ENCODE measurements around the gene FYN.
"Not testable (repeated sequence)": the region's sequence is repeated elsewhere in the genome, so short reads cannot be mapped to it uniquely, and the experiment has no call there.

Gene FYN

GRCh38 chr6:111795558-111795957 lies 77.7 kb downstream of the FYN start:
- no peak for FAIRE-seq
- no peak for TF ChIP-seq POLR2A (IDR thresholded peaks at IDR 0.05; ENCODE audit: low read depth, low read length)
- no peak for DNase-seq (ENCODE audit: insufficient read length, low spot score)

GRCh38 chr6:111794727-111795452 lies 78.4 kb downstream of the FYN start:
- FAIRE-seq (no peak), DNase-seq (ENCODE audit: insufficient read length, low spot score) (no peak)
- no peak for TF ChIP-seq POLR2A (IDR thresholded peaks at IDR 0.05; ENCODE audit: low read depth, low read length)

DNA sequence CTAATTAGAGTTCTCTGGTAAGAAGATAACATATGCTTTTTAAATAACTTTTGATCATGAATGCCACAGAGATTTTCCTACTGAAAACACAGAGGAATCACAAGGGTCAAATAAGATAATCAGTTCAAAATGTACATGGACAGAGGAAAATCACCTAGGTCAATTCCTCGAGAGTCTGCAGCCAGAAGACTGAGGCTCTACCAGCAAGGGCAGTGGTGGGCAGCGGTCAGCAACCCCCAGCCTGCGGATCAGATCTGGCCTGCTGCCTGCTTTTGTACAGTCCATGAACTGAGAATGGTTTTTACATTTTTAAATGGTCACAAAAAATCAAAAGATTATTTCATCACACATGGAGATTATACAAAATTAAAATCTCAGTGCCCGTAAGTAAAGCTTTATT lies 79.0 kb downstream of the FYN start:
- FAIRE-seq (no peak), DNase-seq (ENCODE audit: insufficient read length, low spot score) (no peak)
- no peak for TF ChIP-seq POLR2A (IDR thresholded peaks at IDR 0.05; ENCODE audit: low read depth, low read length)

DNA sequence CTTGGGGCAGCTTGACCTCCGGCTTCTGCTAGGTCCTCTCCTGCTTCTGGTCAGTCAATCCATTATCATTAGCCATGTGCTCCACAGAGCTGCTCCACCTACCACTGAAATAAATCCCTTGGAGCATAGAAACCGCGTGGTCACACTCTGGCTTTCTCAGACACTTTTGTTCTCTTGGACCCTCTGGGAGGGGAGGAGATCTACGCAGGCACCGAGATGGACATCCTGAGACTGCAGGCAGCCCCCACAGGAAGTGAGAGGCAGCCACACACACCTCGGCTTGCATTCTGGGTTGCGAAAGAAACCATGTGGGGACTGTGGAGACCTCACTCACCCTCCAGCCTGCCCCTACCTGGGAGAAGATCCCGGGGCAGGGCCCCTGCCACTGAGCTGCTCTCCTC lies 79.5 kb downstream of the FYN start:
- no peak for FAIRE-seq
- no peak for DNase-seq (ENCODE audit: insufficient read length, low spot score)
- TF ChIP-seq POLR2A (IDR thresholded peaks at IDR 0.05; ENCODE audit: low read depth, low read length), result no peak

DNA sequence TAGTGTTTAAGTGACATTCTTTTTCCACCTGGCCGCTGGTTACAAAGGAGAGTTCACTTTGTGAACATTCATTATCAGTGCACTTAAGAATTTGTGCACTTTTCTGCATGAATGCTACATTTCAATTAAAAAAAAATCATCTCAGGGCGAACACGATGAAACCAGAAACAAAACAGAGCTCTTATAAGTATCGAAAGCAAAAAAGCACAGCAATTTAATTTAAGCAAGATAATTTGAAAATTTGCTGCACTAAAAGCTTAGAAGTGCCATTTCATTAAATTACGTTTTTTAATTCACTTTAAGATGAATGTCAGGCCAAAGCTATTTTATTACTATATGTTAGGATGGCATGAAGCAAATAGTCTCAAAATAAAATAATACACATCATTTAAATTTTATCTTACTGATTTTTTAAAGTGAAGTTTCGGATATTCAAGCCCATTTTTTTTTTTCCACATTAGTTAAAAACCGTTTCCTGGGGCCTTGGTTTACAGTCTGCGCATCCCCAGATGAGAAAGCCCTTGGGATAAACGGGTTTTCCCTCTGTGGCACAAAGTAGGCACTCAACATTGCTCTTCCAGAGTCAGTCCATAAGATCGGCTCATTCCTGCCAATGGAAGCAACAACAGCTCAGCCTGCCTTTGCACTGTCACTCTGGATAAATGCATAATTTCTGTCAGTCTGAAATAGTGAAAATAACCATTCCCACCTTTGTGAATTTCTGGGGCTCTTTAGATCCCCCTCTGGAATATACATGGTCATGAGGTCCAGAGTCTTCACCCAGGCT lies 80.1 kb downstream of the FYN start:
- no peak for TF ChIP-seq POLR2A (IDR thresholded peaks at IDR 0.05; ENCODE audit: low read depth, low read length)
- DNase-seq (ENCODE audit: insufficient read length, low spot score) (no peak), FAIRE-seq (no peak)

DNA sequence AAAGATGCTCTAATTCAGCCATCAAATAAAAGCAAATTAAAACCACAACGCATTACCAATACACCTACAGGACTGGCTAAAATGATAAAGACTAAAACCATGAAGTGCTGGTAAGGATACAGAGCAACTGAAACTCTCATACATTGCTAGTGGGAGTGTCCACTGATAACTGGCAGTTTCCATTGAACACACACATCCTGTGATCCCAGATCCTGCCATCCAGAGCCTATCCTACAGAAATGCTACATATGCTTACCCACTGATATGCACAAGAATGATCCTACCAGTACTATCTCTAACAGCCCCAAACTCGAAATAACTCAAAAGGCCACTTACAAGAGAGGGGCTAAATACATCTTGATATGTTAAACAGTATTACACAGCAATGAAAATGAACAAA lies 81.0 kb downstream of the FYN start:
- FAIRE-seq (no peak), DNase-seq (ENCODE audit: insufficient read length, low spot score) (no peak)
- TF ChIP-seq POLR2A (IDR thresholded peaks at IDR 0.05; ENCODE audit: low read depth, low read length), result no peak

- DNase-seq (ENCODE audit: insufficient read length, low spot score) (no peak), FAIRE-seq (no peak)
- TF ChIP-seq POLR2A (IDR thresholded peaks at IDR 0.05; ENCODE audit: low read depth, low read length), result no peak
Measured at GRCh38 chr6:111791415-111791814, 81.8 kb downstream of the FYN start.

- no peak for TF ChIP-seq POLR2A (IDR thresholded peaks at IDR 0.05; ENCODE audit: low read depth, low read length)
- no peak for FAIRE-seq
- no peak for DNase-seq (ENCODE audit: insufficient read length, low spot score)
Measured at GRCh38 chr6:111789598-111789997, 83.7 kb downstream of the FYN start.

DNA sequence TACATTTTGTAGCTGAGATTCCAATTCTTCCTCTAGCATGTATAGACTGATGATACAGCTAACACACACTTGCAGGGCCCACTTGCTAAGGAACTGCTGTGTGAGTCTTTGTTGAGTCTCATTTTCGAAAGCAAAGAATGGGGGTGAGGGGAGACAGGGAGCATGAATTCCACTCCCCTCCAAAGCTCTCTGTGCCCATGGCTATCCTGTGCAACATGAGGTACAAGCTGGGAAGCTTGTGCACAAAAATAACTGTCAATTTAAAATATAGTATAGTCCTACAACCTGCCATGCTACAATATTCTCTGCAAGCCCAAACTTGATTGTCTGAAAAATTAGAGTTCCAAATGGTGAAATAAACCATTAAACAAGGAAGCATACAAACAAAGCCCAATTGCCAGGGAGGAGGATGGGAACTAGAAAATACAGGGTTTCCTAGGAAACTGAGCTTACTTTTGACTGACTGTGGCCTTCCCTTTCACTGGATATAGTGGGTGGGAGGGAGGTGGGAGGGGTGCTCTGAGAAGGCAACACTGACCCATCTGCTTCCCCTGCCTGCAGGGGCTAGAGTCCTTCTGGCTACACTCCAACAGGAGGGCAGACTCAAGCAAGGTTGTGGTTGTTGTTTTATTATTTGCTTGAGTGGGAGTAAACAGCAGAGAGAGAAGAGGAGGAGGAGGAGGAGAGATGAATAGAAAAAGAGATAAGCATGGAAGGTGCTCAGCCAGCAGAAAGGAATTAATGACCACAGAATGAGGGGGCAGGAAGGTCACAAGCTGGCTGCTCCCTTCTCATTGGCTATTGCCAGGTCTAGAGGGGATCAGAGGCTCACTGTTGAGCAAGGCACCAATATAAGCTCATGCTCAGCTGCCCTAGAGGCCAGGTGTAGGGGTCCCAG lies 84.6 kb downstream of the FYN start:
- no peak for TF ChIP-seq POLR2A (IDR thresholded peaks at IDR 0.05; ENCODE audit: low read depth, low read length)
- FAIRE-seq (no peak), DNase-seq (ENCODE audit: insufficient read length, low spot score) (no peak)

DNA sequence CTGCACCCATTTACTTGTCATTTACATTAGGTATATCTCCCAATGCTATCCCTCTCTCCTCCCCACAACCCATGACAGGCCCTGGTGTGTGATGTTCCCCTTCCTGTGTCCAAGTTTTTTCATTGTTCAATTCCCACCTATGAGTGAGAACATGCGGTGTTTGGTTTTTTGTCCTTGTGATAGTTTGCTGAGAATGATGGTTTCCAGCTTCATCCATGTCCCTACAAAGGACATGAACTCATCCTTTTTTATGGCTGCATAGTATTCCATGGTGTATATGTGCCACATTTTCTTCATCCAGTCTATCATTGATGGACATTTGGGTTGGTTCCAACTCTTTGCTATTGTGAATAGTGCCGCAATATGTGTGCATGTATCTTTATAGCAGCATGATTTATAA lies 87.1 kb downstream of the FYN start:
- not testable (repeated sequence) for DNase-seq (ENCODE audit: insufficient read length, low spot score); FAIRE-seq

- no peak for TF ChIP-seq POLR2A (IDR thresholded peaks at IDR 0.05; ENCODE audit: low read depth, low read length)
- no peak for DNase-seq (ENCODE audit: insufficient read length, low spot score)
- FAIRE-seq, result no peak
Measured at GRCh38 chr6:111784433-111784832, 88.8 kb downstream of the FYN start.

GRCh38 chr6:111782887-111783466 lies 90.3 kb downstream of the FYN start:
- TF ChIP-seq POLR2A (IDR thresholded peaks at IDR 0.05; ENCODE audit: low read depth, low read length), result no peak
- no peak for DNase-seq (ENCODE audit: insufficient read length, low spot score)
- FAIRE-seq, result no peak

GRCh38 chr6:111782192-111782809 lies 91.0 kb downstream of the FYN start:
- FAIRE-seq (no peak), DNase-seq (ENCODE audit: insufficient read length, low spot score) (no peak)
- no peak for TF ChIP-seq POLR2A (IDR thresholded peaks at IDR 0.05; ENCODE audit: low read depth, low read length)
